Memory B cell (primary cell): ENCODE results near the gene CRYGD.
"Not testable (repeated sequence)": the region's sequence is repeated elsewhere in the genome, so short reads cannot be mapped to it uniquely, and the experiment has no call there.

Experiments used
- ATAC-seq: fragments of 150-1000 bp; cut with Tn5 transposase; 2 replicates; pipeline ENCODE4 v1.10.0; 2021; ENCODE audit warnings: low read depth, mild to moderate bottlenecking, moderate library complexity
- DNase-seq, 2 donors: peaks; one replicate each; pipeline ENCODE4 v3.0.0; 2022; ENCODE audit warnings: low spot score in 2 of 2
- H3K27ac Mint-ChIP-seq: one replicate; pipeline ENCODE4 v1.8.0; 2022; ENCODE audit warnings: mild to moderate bottlenecking, moderate library complexity, mixed read lengths
- H3K27me3 Mint-ChIP-seq: one replicate; pipeline ENCODE4 v1.8.0; 2022; ENCODE audit warnings: mixed read lengths
- H3K36me3 Mint-ChIP-seq: one replicate; pipeline ENCODE4 v1.8.0; 2022; ENCODE audit warnings: mild to moderate bottlenecking, mixed read lengths
- H3K4me1 Mint-ChIP-seq: one replicate; pipeline ENCODE4 v1.8.0; 2022; ENCODE audit warnings: mixed read lengths
- H3K4me3 Mint-ChIP-seq: one replicate; pipeline ENCODE4 v1.8.0; 2022; ENCODE audit warnings: mild to moderate bottlenecking, moderate library complexity, mixed read lengths
- H3K9me3 Mint-ChIP-seq: one replicate; pipeline ENCODE4 v1.8.0; 2022; ENCODE audit warnings: mixed read lengths

Gene CRYGD

DNA sequence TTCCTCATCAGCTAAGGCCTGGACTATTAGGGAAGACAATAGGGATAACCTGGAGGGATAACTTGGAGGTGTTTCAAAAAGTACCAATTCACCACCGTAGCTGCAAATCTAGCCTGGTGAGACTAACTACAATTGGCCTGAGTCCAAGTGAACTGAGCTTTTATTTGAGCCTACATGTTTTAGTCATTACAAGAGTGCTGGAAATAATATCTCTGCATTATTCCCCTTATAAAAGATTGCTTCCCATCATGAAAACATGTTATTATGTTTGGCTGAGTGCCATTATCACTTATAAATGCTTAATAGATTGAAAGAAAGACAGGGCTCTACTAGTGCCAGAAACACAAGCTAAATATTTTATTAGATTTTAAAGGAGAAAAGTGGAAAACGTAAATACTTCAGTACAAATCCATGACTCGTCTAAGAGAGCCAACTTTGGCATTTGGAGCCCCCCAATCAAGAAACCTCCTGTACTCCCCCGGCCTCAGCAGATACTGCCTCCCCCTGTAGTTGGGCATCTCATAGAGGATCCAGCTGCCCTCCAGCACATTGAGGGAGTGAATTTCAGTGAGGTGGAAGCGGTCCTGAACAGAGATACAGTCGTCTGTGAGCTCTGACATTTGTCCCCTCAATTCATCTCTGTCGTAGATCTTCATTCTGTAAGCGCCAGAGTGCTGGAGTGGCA lies 18.1 kb upstream of the CRYGD start:
- no peak for DNase-seq
- no peak for ATAC-seq
- Mint-ChIP-seq H3K4me3 (no peak overlapping the region), H3K4me1 (no peaks in the 10 kb centered on the region), H3K27me3 (peaks cover 2% of the 10 kb centered on the region), H3K36me3 (no peaks in the 10 kb centered on the region), H3K27ac (no peak overlapping the region), H3K9me3 (peaks cover 2% of the 10 kb centered on the region)

DNA sequence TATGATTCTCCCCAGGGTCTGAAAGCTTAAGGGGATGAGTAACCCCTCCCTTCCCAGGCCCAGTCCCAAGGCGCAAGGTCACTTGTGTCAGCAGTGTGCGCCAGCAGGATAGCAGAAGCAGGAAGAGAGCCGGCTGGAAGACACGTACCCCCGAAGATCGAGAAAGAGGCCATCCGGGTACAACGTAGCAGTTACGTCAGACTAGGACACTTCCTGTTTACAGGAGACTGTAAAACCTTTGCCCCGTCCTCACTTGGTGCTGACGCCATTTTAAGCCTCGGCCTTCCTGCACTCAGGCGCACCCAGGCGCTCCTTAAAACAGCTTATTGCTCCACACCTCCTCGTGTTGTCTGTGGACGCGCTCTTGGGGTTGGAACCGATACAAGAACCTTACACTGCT lies 15.1 kb upstream of the CRYGD start:
- no peaks in the 10 kb centered on the region for H3K36me3 Mint-ChIP-seq
- no peak for ATAC-seq
- no peaks in the 10 kb centered on the region for H3K4me1 Mint-ChIP-seq
- no peak for DNase-seq
- H3K4me3 Mint-ChIP-seq, result no peak overlapping the region
- H3K27me3 Mint-ChIP-seq, result no peaks in the 10 kb centered on the region
- H3K27ac Mint-ChIP-seq, result no peak overlapping the region
- H3K9me3 Mint-ChIP-seq, result peaks cover 2% of the 10 kb centered on the region

DNA sequence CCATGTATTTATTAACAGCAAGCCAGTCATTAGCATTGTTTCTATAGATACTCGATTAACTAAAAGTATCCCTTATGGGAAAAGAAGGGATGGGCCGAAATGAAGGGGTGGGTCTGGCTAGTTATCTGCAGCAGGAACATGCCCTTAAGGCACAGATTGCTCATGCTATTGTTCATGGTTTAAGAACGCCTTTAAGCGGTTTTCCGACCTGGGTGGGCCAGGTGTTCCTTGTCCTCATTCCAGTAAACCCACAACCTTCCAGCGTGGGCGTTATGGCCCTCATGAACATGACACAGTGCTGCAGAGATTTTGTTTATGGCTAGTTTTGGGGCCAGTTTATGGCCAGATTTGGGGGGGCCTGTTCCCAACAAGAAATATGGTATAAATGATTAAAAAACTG lies 14.0 kb upstream of the CRYGD start:
- not testable (repeated sequence) for H3K27me3 Mint-ChIP-seq, H3K27ac Mint-ChIP-seq

DNA sequence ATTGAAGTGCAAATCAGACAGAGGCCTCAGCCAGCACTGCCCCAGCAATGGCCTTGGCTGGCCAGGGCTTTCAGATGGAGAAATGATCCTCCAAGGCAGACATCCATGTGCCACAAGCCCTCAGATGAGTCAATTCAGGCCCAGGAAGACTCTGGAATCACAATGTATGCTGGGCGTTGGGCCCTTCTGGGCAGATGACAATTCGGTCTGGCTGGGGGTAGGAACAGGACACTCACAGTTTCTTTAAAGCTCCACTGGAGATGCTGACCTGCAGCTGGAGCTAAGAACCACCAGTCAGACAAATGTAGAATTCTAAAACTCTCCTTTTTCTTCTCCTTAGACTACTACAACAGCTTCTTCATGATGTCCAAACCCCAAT lies 12.4 kb upstream of the CRYGD start:
- Mint-ChIP-seq H3K4me3 (no peak overlapping the region), H3K9me3 (peaks cover 2% of the 10 kb centered on the region)

More for the DNA sequence above, 14.0 kb upstream of the CRYGD start:
- not testable (repeated sequence) for H3K4me1 Mint-ChIP-seq, ATAC-seq, H3K9me3 Mint-ChIP-seq, DNase-seq, H3K4me3 Mint-ChIP-seq, H3K36me3 Mint-ChIP-seq

DNA sequence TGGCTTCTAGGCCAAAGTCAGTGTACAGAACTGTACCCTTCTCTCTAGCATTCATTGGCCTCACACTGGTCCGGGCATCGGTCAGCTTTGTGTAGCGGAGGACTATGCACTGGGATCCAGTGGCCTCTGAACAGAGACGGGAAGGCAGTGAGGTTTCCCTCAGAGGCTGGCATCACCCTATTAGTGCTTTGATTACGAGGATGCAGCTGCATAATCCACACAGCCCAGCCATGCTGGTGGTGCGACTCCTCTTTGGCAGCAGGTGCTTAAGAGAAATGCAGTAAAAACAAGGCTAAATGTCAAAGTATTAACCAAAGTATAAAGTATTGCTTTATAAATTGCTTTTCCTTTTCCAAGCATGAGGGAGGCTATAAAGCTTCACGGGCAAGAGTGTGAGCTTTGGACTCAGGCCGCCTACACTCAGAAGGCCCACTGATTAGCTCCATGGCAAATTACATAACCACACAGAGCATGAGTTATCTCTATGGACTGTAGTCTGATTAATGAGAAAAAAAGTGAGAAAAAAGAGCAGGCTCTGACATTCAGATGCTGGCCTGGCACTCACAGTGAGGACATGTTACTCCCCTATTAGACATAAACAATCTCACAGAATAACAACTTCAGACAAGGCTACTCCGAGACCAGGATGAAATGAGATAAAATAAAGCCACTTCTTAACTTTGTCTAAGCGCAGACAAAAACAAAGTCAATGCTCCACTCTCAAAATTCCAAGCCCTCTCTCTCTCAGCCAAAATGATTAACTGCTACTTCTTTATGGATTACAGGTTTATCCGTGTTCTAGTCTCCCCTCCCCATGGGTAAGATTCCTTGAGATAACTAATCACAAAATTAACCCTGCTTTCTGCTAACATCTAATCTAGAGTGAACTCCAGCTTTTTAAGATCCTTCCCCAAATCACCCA lies 11.7 kb upstream of the CRYGD start:
- H3K27ac Mint-ChIP-seq, result no peak overlapping the region
- ATAC-seq (no peak), DNase-seq (no peak)
- H3K9me3 Mint-ChIP-seq, result peaks cover 2% of the 10 kb centered on the region
- H3K36me3 Mint-ChIP-seq, result no peaks in the 10 kb centered on the region
- H3K4me1 Mint-ChIP-seq, result no peaks in the 10 kb centered on the region
- no peak overlapping the region for H3K4me3 Mint-ChIP-seq
- no peaks in the 10 kb centered on the region for H3K27me3 Mint-ChIP-seq

More for the DNA sequence above, 12.4 kb upstream of the CRYGD start:
- Mint-ChIP-seq H3K36me3 (no peaks in the 10 kb centered on the region), H3K27ac (no peak overlapping the region), H3K27me3 (no peaks in the 10 kb centered on the region), H3K4me1 (no peaks in the 10 kb centered on the region)
- ATAC-seq (no peak), DNase-seq (no peak)

DNA sequence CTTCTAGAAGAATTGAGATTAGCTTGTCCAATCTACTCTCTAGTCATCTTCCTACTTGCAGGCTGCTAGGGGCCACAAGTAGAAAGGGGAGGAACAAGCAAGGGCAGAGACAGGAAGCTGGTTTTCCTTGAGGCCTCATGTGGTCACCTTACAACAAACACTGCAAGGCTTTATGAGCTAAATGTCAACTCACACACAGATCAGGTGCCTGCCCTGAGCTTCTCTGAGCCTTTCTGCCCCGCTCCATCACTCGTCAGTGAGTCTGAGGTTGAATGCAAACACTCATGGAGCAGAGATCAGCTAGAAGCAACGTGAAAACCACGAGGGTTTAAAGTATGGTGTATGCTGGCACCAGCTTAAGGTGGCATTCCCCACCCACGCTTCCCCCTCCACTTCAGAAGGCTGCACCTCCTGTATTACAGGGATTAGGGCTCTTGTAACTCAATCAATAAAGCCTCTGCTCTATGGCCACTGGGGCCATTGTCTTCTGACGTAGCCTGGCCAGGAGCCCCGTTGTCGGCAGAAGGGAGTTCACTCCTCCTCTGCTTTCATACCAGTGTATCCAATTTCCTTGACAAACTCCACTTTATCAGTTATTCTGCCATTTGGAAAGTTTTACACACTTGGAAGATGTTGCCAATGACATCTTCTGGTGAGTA lies 10.7 kb upstream of the CRYGD start:
- H3K9me3 Mint-ChIP-seq, result peaks cover 2% of the 10 kb centered on the region
- H3K27me3 Mint-ChIP-seq, result no peaks in the 10 kb centered on the region
- no peaks in the 10 kb centered on the region for H3K4me1 Mint-ChIP-seq
- H3K36me3 Mint-ChIP-seq, result no peaks in the 10 kb centered on the region
- no peak for ATAC-seq
- no peak for DNase-seq
- no peak overlapping the region for H3K27ac Mint-ChIP-seq
- no peak overlapping the region for H3K4me3 Mint-ChIP-seq

DNA sequence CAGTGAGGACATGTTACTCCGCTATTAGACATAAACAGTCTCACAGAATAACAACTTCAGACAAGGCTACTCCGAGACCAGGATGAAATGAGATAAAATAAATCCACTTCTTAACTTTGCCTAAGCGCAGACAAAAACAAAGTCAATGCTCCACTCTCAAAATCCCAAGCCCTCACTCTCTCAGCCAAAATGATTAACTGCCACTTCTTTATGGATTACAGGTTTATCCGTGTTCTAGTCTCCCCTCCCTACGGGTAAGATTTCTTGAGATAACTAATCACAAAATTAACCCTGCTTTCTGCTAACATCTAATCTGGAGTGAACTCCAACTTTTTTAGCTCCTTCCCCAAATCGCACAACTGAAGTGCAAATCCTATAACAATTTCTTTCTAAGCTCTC lies 6.4 kb upstream of the CRYGD start:
- ATAC-seq, result no peak
- no peaks in the 10 kb centered on the region for H3K9me3 Mint-ChIP-seq
- H3K4me1 Mint-ChIP-seq, result no peaks in the 10 kb centered on the region
- H3K4me3 Mint-ChIP-seq, result no peak overlapping the region
- no peak overlapping the region for H3K27ac Mint-ChIP-seq
- no peaks in the 10 kb centered on the region for H3K36me3 Mint-ChIP-seq
- H3K27me3 Mint-ChIP-seq, result no peaks in the 10 kb centered on the region
- no peak for DNase-seq

DNA sequence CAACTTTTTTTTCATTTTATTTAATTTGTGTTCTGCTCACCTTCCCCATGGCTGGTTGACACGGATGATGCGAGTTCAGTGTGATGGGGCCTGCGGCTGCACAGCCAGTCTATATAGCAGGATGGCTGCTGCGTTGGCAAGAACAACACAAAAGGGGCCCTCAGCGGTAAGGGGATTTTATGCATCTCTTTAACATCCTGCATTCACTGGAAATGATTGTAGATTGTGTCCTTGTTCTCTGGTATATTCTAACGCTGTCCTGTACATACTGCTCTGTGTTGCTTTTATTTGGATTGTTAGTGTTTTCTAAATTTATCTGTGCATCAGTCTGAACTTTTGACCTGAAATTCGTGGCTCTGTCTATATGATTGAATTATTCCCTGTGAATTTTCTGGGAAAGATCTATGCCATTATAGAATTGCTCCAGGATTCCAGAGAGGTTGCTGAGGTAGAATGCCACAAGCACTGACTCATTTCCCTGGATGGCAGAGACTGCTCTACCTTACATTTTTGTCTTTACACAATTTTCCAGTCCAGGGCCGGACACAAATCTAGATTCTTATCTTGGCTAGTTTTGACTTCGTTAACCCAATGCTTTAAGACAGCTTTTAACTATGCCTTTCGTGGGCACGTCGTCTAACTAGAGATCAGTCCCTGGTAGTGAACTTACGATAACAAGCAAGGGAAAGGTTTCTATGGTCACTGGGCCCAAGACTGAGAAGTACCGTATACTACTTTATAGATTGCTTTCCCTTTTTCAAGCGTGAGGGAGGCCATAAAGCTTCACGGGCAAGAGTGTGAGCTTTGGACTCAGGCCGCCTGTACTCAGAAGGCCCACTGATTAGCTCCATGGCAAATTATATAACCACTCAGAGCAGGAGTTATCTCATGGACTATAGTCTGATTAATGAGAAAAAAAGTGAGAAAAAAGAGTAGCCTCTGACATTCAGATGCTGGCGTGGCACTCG lies 5.7 kb upstream of the CRYGD start, which contains the start of gene CRYGC:
Gene CRYGC (minus strand): TSS at position 85 of the 968 bp plus-strand sequence. CDS start 36 bp downstream, at position 49.
- DNase-seq (no peak), ATAC-seq (no peak)
- Mint-ChIP-seq H3K27ac (no peak within 1 kb of the TSS), H3K9me3 (no peaks in the 10 kb centered on the region), H3K4me3 (no peak within 1 kb of the TSS), H3K4me1 (no peaks in the 10 kb centered on the region), H3K27me3 (peaks cover 3% of the 10 kb centered on the region), H3K36me3 (no peaks in the 10 kb centered on the region)

DNA sequence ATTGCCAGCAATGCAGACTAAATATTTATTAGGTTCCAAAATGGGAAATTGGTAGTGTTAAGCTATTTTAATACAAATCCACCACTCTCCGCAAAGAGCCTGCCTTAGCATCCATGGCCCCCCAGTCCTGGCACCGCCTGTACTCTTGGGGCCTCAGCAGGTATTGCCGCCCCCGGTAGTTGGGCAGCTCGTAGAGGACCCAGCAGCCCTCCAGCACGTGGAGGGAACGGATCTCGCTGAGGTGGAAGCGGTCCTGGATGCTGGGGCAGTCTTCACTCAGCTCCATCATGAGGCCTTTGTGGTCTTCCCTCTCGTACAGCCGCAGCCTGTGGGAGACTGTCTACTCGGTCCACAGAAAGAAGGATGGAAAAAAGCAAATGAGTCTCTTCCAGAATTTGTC lies 3.8 kb upstream of the CRYGD start:
- Mint-ChIP-seq H3K4me3 (no peak overlapping the region), H3K4me1 (peaks cover 3% of the 10 kb centered on the region), H3K9me3 (no peaks in the 10 kb centered on the region), H3K36me3 (no peaks in the 10 kb centered on the region), H3K27ac (no peak overlapping the region), H3K27me3 (peaks cover 4% of the 10 kb centered on the region)
- DNase-seq (no peak), ATAC-seq (no peak)

DNA sequence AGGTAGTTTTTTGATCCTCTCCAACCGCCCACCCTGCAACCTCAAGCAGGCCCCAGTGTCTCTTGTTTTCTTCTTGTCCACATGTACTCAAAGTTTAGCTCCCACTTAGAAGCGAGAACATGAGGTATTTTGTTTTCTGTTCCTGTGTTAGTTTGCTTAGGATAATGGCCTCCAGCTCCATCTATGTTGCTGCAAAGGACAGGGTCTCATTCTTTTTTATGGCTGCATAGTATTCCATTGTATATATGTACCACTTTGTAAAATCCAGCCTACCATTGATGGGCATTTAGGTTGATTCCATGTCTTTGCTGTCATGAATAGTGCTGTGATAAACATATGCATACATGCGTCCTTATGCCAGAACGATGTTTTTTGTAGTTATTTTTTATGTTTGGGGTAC lies 2.8 kb upstream of the CRYGD start:
- DNase-seq (no peak), ATAC-seq (no peak)
- Mint-ChIP-seq H3K9me3 (no peaks in the 10 kb centered on the region), H3K27me3 (peaks cover 4% of the 10 kb centered on the region), H3K36me3 (no peaks in the 10 kb centered on the region), H3K4me1 (peaks cover 3% of the 10 kb centered on the region), H3K4me3 (no peak overlapping the region), H3K27ac (no peak overlapping the region)

DNA sequence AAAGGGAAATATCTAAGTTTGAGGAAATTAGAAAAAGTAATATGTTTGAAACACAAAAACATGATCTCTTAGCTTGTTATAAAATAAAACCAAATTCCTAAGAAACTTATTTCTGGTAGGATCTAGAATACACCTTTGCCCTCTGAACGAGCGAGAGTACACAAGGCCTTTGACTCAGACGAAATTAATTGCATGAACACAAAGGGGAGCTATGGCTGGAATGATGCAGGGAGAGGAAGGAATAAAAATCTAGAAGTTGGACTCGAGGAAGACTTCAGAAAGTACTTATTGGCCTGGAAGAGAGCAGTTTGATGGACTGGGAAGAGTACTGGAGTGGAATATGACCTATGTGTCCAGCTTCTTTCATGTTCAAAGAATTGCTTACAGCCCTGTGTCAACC lies 927 bp upstream of the CRYGD start:
- H3K27ac Mint-ChIP-seq, result no peak overlapping the region
- H3K4me3 Mint-ChIP-seq, result no peak overlapping the region
- no peak for ATAC-seq
- no peaks in the 10 kb centered on the region for H3K9me3 Mint-ChIP-seq
- DNase-seq, result no peak
- H3K36me3 Mint-ChIP-seq, result no peaks in the 10 kb centered on the region
- peaks cover 7% of the 10 kb centered on the region for H3K27me3 Mint-ChIP-seq
- peaks cover 3% of the 10 kb centered on the region for H3K4me1 Mint-ChIP-seq

DNA sequence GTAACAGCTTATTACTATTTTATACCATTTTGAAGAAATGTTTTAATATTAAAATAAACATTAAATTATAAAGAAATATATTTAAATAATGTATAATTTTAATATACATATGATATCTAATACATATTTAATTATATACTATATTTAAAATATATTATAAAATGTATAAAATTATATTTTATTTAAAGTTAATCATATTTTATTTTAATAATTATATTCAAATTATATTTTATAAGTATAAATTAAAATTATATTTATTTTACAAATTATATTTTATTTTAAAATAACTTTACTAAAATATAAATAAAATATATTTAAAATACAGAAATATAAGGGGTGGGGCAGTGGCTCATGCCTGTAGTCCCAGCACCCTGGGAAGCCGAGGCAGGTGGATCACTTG lies 2.1 kb downstream of the CRYGD start:
- H3K36me3 Mint-ChIP-seq, result no peaks in the 10 kb centered on the region
- no peak overlapping the region for H3K27ac Mint-ChIP-seq
- no peak overlapping the region for H3K4me3 Mint-ChIP-seq
- DNase-seq (no peak), ATAC-seq (no peak)
- H3K27me3 Mint-ChIP-seq, result peaks cover 9% of the 10 kb centered on the region
- H3K4me1 Mint-ChIP-seq, result peaks cover 3% of the 10 kb centered on the region
- H3K9me3 Mint-ChIP-seq, result no peaks in the 10 kb centered on the region

DNA sequence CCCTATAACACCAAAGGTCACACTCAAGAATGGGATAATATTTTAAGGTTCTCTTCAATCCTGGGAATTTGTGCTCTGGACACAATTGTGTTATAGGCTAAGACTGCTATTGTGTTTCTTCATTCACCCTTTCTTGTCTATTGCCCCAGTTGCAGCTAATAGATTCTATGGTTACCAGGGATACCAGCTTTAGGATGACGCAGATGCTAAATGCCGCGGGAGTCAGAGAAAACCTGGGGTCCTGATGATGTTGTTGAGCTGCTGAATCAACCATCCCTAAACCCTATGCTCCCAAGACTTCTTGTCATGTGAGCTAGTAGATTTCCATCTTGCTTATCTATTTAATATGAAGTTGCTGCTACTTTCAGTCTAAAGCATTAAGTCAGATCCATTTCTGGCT lies 5.4 kb downstream of the CRYGD start:
- Mint-ChIP-seq H3K36me3 (no peaks in the 10 kb centered on the region), H3K4me3 (no peak overlapping the region), H3K4me1 (peaks cover 2% of the 10 kb centered on the region), H3K27me3 (peaks cover 6% of the 10 kb centered on the region), H3K27ac (no peak overlapping the region), H3K9me3 (no peaks in the 10 kb centered on the region)
- ATAC-seq, result no peak
- no peak for DNase-seq
